ENCODE results near the gene PRTG.
"Not testable (repeated sequence)": the region's sequence is repeated elsewhere in the genome, so short reads cannot be mapped to it uniquely, and the experiment has no call there.

DNA sequence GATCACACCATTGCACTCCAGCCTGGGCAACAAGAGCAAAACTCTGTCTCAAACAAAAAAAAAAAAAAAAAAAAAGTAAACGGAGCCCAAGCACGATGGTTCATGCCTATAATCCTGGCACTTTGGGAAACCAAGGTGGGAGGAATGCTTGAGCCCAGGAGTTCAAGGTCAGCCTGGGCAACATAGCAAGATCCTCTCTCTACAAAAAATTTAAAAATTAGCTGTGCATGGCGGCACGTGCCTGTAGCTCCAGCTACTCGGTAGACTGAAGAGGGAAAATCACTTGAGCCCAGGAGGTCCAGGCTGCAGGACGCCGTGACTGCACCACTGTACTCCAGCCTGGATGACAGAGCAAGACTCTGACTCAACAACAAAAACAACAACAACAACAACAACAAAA is 9.5 kb downstream of the PRTG start:
- not testable (repeated sequence) for TF ChIP-seq BHLHE40 (IDR thresholded peaks at IDR 0.05; ENCODE audit: borderline replicate concordance); ARNT (IDR thresholded peaks at IDR 0.05); CTBP1 (IDR thresholded peaks at IDR 0.05; ENCODE audit: borderline replicate concordance); SP1 (IDR thresholded peaks at IDR 0.05); SUZ12 (IDR thresholded peaks at IDR 0.05); HDGF (IDR thresholded peaks at IDR 0.05; ENCODE audit: borderline replicate concordance); ZNF384 (IDR thresholded peaks at IDR 0.05); FOXM1 (IDR thresholded peaks at IDR 0.05; ENCODE audit: borderline replicate concordance); FOXK2 (IDR thresholded peaks at IDR 0.05)

Data from HEK293T (cell line).